LNCAP (cell line): Measurements from ENCODE around the gene FBXW7.

Experiments
- TF ChIP-seq, protein P1 (sequence below): fragments of 450-650 bp; IDR thresholded peaks from 2 replicates; pipeline ENCODE4 v1.5.1; 2017; ENCODE audit warnings: mild to moderate bottlenecking

FBXW7 gene

DNA sequence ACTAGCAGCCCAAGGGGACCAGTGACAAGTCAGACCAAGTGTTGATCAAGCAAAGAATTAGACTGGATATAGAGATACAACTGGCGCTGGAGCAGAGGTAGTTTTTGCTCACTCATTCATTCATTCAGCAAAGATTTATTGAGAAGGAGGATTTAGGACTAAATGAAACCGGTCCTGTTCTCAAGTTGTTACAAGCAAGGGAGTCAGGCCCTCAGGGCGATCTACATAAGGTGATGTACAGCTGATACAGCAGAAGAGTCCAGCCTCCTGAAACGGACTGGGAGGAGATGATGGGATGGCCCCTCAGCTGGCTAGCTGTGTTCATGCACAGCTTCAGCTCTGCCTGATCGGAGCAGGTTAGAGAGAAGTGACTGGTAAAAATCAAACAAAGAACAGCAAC lies 242.4 kb downstream of the FBXW7 start:
- TF ChIP-seq, protein P1, sequence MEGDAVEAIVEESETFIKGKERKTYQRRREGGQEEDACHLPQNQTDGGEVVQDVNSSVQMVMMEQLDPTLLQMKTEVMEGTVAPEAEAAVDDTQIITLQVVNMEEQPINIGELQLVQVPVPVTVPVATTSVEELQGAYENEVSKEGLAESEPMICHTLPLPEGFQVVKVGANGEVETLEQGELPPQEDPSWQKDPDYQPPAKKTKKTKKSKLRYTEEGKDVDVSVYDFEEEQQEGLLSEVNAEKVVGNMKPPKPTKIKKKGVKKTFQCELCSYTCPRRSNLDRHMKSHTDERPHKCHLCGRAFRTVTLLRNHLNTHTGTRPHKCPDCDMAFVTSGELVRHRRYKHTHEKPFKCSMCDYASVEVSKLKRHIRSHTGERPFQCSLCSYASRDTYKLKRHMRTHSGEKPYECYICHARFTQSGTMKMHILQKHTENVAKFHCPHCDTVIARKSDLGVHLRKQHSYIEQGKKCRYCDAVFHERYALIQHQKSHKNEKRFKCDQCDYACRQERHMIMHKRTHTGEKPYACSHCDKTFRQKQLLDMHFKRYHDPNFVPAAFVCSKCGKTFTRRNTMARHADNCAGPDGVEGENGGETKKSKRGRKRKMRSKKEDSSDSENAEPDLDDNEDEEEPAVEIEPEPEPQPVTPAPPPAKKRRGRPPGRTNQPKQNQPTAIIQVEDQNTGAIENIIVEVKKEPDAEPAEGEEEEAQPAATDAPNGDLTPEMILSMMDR, result no peak

DNA sequence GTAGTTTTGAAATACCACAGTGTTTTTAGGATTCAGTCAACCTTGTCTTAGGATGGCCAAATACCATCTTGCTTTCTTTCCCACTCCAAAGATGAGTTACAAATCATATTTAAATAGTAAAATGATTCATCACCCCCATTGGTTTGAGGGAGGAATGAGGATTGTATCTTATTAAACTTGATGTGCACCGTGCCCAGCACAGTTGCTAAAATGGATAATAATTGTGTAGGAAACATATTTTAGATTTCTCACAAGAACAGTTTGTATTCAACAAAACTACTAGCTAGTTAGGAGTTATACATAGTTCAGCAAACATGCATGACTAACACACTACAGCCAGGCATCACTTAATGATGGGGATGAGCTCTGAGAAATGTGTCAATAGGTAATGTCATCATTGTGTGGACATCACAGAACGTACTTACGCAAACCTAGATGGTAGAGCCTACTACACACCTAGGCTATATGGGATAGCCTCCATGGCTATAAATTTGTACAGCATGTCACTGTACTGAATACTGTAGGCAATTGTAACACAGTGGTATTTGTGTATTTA lies 245.4 kb downstream of the FBXW7 start:
- TF ChIP-seq, protein P1, result no peak

DNA sequence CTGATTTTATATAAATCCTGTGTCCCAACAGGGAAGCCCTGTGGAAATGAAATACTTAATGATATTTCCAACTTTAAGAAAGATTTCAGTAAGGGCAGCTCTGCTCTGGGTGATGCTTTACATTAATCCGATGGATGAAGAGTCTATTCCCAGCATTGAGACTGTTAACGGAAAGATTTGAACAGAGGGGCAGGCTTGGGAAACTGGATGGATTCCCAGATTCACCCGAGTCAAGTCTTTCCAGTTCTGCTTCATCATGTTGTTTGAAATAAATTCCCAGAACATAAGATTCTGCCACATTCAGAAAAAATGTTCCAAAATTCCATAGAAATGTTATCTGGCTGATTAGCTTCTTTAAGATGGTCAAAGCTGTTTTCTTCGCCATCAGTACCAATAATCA lies 246.0 kb downstream of the FBXW7 start:
- TF ChIP-seq, protein P1, result no peak

DNA sequence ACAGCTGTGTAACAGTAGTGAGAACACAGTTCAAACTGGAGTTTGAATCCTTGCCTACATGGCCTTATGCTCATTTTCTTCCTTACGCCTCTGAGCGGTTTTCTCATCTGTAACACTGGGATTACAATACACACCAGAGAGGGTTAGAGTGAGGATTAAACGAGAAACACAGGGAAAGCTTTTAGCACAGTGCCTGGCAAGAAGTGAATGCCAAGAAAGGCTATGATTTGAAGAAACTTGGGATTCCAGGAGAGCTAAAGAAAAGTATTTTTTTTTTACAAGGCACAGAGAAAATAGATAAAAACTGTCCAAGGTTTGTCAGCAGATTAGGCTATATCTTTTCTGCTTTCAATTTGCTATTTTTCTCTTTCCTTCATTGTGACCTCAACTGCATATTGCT lies 246.4 kb downstream of the FBXW7 start:
- TF ChIP-seq, protein P1, result no peak

DNA sequence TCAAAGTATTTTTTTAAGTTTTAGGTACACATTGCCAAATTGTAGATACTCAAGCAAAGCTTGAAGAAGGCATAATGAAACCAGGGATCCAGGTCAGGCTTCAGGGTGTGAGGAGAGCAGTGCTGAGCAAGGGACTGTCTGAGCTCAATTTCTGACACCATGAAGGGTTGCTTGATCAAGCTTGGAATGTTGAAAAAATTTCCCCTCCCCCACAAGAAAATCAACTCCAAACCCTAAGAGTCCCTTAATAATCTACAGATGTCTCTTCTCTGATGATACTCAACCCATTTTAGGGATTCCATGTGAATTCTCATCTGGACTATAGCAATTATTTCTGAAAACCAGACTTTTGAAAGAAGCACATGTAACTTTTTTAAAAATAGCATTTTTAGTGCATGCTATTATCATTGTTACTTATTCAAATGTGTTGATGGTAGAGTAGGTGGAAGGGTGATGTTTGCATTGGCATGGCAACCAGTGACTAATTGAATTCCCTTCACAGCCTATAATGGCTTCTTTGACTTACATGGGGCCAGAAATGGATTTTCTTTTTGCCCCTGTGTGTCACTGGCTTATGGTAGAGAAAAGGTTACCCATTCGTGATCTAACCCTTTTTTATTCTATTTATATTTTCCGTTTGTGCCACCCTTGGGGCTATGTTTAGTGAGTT lies 252.0 kb downstream of the FBXW7 start:
- TF ChIP-seq, protein P1, result no peak

DNA sequence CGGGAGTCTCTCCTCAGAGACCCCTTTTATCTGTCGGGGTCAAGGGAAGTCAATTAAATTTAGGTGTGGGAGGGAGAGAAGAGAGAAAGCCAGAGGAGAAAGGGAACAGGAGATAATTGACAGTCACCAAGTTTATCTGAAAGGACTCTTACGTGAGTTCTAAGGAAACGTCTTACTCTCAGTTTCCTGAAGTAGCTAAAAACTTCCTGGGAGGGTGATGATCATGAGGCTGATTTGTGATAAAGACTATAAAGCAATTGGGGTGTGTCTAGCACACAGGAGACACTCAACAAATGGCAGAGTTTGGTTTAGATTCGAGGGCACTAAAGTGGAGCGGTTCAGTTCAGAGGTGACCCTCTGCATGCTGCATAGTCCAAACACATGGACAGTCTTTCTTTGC lies 254.1 kb downstream of the FBXW7 start:
- TF ChIP-seq, protein P1, result no peak

DNA sequence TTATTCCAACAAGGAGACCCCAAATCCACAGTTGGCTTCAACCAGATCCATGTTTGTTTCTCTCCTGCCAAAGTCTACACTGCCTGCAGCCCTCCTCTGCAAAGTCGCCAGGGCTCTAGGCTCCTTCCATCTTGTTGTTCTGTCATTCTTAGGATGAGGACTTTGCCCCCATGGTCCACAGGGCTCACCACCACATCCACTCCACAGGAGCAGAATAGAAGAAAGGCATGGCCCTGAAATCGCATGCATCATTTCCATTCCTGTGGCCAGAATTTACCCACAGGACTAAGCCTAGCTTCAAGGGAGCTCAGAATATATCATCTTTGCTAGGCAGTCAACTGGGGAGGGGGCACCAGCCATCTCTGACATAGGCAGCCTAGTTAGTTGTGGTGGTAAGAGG lies 254.7 kb downstream of the FBXW7 start:
- TF ChIP-seq, protein P1, result no peak

DNA sequence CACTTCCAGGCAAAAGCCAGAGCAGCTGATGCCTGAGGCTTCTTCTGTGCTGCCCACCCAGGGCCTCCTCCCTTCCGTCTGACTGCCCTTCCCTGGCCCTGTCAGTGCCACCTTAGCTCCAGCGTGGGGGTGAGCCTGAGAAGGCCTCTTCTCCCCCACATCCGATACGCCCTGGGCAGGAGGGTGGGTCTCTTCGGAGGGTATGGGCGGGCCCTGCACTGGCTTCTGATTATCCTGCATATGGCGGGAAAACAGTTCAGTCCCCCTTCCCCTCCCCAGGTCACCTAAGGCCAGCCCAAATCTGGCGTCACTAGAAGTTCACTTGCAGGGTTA lies 256.7 kb downstream of the FBXW7 start:
- TF ChIP-seq, protein P1, result no peak
